Suprapubic skin (tissue), 4 donors: Measurements from ENCODE around the gene MCTP1.

Experiments
- POLR2A ChIP-seq, 2 donors: fragments of 450-650 bp; IDR thresholded peaks; one replicate each; pipeline ENCODE4 v1.6.1; 2017; ENCODE audit warnings: antibody characterized with exemption in 2 of 2, mild to moderate bottlenecking in 2 of 2, moderate library complexity in 2 of 2
- POLR2AphosphoS5 ChIP-seq, 3 donors: sonication (generic); formaldehyde crosslinking; IDR thresholded peaks; one replicate each; pipeline ENCODE4 v1.6.1; 2017; ENCODE audit warnings: antibody characterized with exemption in 3 of 3
- TF ChIP-seq, protein P1 (sequence below), 2 donors: fragments of 200-600 bp in 1 of 2; fragments of 450-650 bp in 1 of 2; sonication (generic) in 1 of 2; IDR thresholded peaks; one replicate each; pipeline ENCODE4 v1.5.1; 2016 to 2019; ENCODE audit warnings: antibody characterized with exemption in 2 of 2, mild to moderate bottlenecking in 1 of 2, moderate library complexity in 1 of 2

GRCh38 chr5:95027775-95028174, 257.1 kb downstream of the MCTP1 start:
- no peak for TF ChIP-seq POLR2A (IDR thresholded peaks at IDR 0.05)
- TF ChIP-seq, protein P1, sequence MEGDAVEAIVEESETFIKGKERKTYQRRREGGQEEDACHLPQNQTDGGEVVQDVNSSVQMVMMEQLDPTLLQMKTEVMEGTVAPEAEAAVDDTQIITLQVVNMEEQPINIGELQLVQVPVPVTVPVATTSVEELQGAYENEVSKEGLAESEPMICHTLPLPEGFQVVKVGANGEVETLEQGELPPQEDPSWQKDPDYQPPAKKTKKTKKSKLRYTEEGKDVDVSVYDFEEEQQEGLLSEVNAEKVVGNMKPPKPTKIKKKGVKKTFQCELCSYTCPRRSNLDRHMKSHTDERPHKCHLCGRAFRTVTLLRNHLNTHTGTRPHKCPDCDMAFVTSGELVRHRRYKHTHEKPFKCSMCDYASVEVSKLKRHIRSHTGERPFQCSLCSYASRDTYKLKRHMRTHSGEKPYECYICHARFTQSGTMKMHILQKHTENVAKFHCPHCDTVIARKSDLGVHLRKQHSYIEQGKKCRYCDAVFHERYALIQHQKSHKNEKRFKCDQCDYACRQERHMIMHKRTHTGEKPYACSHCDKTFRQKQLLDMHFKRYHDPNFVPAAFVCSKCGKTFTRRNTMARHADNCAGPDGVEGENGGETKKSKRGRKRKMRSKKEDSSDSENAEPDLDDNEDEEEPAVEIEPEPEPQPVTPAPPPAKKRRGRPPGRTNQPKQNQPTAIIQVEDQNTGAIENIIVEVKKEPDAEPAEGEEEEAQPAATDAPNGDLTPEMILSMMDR (IDR thresholded peaks at IDR 0.05), result no peak
- TF ChIP-seq POLR2AphosphoS5 (IDR thresholded peaks at IDR 0.05), result no peak
